PC-9 (cell line): ENCODE measurements around the gene S100A16.

Experiments used
- EZH2 ChIP-seq: fragments of 200-600 bp; sonication (generic); IDR thresholded peaks from 2 replicates; pipeline ENCODE4 v1.8.0; 2017; ENCODE audit warnings: antibody characterized with exemption, low read depth
- TF ChIP-seq, protein P1 (sequence below): fragments of 200-600 bp; sonication (generic); conservative IDR thresholded peaks from 2 replicates; pipeline ENCODE4 v1.6.1; 2017; ENCODE audit warnings: mixed run types, antibody characterized with exemption, mild to moderate bottlenecking, moderate library complexity

DNA sequence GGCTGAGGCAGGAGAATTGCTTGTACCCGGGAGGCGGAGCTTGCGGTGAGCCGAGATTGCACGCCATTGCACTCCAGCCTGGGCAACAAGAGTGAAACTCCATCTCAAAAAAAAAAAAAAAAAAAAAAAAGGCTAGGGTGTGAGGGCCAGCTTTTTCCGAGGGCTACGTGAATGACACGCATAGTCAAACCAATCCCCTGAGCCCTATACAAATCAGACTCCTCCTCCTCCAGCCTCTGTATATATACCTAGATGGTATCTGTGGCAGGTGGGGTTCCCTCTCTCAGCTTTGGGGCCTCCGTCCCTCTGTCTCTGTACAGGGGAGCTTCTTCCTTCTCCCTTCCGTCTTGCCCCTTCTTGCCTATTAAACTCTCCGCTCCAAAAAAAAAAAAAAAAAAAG, 6.7 kb downstream of the S100A16 start:
- TF ChIP-seq, protein P1, sequence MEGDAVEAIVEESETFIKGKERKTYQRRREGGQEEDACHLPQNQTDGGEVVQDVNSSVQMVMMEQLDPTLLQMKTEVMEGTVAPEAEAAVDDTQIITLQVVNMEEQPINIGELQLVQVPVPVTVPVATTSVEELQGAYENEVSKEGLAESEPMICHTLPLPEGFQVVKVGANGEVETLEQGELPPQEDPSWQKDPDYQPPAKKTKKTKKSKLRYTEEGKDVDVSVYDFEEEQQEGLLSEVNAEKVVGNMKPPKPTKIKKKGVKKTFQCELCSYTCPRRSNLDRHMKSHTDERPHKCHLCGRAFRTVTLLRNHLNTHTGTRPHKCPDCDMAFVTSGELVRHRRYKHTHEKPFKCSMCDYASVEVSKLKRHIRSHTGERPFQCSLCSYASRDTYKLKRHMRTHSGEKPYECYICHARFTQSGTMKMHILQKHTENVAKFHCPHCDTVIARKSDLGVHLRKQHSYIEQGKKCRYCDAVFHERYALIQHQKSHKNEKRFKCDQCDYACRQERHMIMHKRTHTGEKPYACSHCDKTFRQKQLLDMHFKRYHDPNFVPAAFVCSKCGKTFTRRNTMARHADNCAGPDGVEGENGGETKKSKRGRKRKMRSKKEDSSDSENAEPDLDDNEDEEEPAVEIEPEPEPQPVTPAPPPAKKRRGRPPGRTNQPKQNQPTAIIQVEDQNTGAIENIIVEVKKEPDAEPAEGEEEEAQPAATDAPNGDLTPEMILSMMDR, result no peak
- no peak for TF ChIP-seq EZH2
